Smooth muscle cell (in vitro differentiated cells): ENCODE measurements around the gene DOK5. TPM values are rescaled to one million over a fixed set of nuclear protein-coding genes. Genes with fewer than 3 reads are reported as not detected.

Experiments
- DNase-seq: peaks from one replicate; lab custom pipeline; 2025; ENCODE audit not compliant: unreplicated experiment; lab: John Stamatoyannopoulos, UW
- H2AFZ ChIP-seq: fragments of 200-600 bp; sonication (generic); 2 replicates; pipeline ENCODE4 v1.6.0; 2016; ENCODE audit warnings: antibody characterized with exemption, low read depth, mild to moderate bottlenecking
- H3F3A ChIP-seq: fragments of 200-600 bp; sonication (generic); 2 replicates; pipeline ENCODE4 v1.6.0; 2017; ENCODE audit warnings: antibody characterized with exemption, low read depth
- H3K27ac ChIP-seq: fragments of 200-600 bp; sonication (generic); 2 replicates; pipeline ENCODE4 v1.5.1; 2016; ENCODE audit warnings: low read depth, mild to moderate bottlenecking
- H3K27me3 ChIP-seq: fragments of 200-600 bp; sonication (generic); 2 replicates; pipeline ENCODE4 v1.6.1; 2016; ENCODE audit warnings: low read depth, mild to moderate bottlenecking
- H3K36me3 ChIP-seq: fragments of 200-600 bp; sonication (generic); 2 replicates; pipeline ENCODE4 v1.5.1; 2016; ENCODE audit warnings: low read depth
- H3K4me1 ChIP-seq: fragments of 200-600 bp; sonication (generic); 2 replicates; pipeline ENCODE4 v1.5.1; 2016; ENCODE audit warnings: low read depth
- H3K4me2 ChIP-seq: fragments of 200-600 bp; sonication (generic); 2 replicates; pipeline ENCODE4 v1.6.0; 2016; ENCODE audit warnings: mild to moderate bottlenecking
- H3K4me3 ChIP-seq: fragments of 200-600 bp; sonication (generic); 2 replicates; pipeline ENCODE4 v1.5.1; 2016; ENCODE audit warnings: mild to moderate bottlenecking
- H3K79me2 ChIP-seq: fragments of 200-600 bp; sonication (generic); 2 replicates; pipeline ENCODE4 v1.6.0; 2016; ENCODE audit warnings: low read depth, mild to moderate bottlenecking
- H3K9ac ChIP-seq: fragments of 200-600 bp; sonication (generic); 2 replicates; pipeline ENCODE4 v1.6.0; 2016; ENCODE audit warnings: low read depth
- H3K9me3 ChIP-seq: fragments of 200-600 bp; sonication (generic); replicated peaks from 2 replicates; pipeline ENCODE4 v1.5.1; 2016; ENCODE audit warnings: low read depth
- H4K20me1 ChIP-seq: fragments of 200-600 bp; sonication (generic); 2 replicates; pipeline ENCODE4 v1.6.0; 2016; ENCODE audit warnings: low read depth
- CTCF ChIP-seq: fragments of 200-600 bp; sonication (generic); IDR thresholded peaks from 2 replicates; pipeline ENCODE4 v1.5.1; 2017; ENCODE audit warnings: borderline replicate concordance, mild to moderate bottlenecking, antibody characterized with exemption; ENCODE audit not compliant: insufficient read depth, poor library complexity, severe bottlenecking
- WGBS: methylation state at CpG from one replicate; pipeline ENCODE4 v1.1.7; 2016; ENCODE audit warnings: low lambda C conversion rate; 5-methylcytosine and 5-hydroxymethylcytosine counted together
- polyA plus RNA-seq: library from polyadenylated mRNA; unstranded; fragments of >200 nt; fragmentation: Nextera tagmentation; extraction: Ambion mirVana; gene quantifications from 2 replicates; pipeline ENCODE4 v1.2.1, GENCODE V29; 2016
- total RNA-seq: library from RNA; depleted of rRNA; stranded (reverse); fragments of >200 nt; gene quantifications from 2 replicates; pipeline ENCODE4 v1.2.3, GENCODE V29; 2014

DOK5 gene
- total and polyA plus RNA-seq, 2 experiments from 2014 or later = 7.7 to 10.4 TPM

GRCh38 chr20:54596651-54597050 is 121.3 kb downstream of the DOK5 start:
- no peaks in the 10 kb centered on the region for H3K79me2 ChIP-seq
- H3K9me3 ChIP-seq = no peaks in the 10 kb centered on the region
- no peak for TF ChIP-seq CTCF
- H3K27ac ChIP-seq = no peak overlapping the region
- H2AFZ ChIP-seq = no peak overlapping the region
- H3F3A ChIP-seq = no peaks in the 10 kb centered on the region
- no peak overlapping the region for H3K4me3 ChIP-seq
- no peak for DNase-seq
- H3K4me1 ChIP-seq = no peaks in the 10 kb centered on the region
- H4K20me1 ChIP-seq = no peaks in the 10 kb centered on the region
- no peak overlapping the region for H3K9ac ChIP-seq
- no peaks in the 10 kb centered on the region for H3K27me3 ChIP-seq
- H3K4me2 ChIP-seq = no peak overlapping the region
- no peaks in the 10 kb centered on the region for H3K36me3 ChIP-seq

- no peaks in the 10 kb centered on the region for H3K9me3 ChIP-seq
- WGBS = 95% methylated on average over 5 of the region's 5 CpGs
- H2AFZ ChIP-seq = no peak overlapping the region
- no peak overlapping the region for H3K4me3 ChIP-seq
- no peaks in the 10 kb centered on the region for H3K79me2 ChIP-seq
- no peak for DNase-seq
- no peaks in the 10 kb centered on the region for H4K20me1 ChIP-seq
- H3F3A ChIP-seq = no peaks in the 10 kb centered on the region
- H3K9ac ChIP-seq = no peak overlapping the region
- H3K4me1 ChIP-seq = no peaks in the 10 kb centered on the region
- H3K4me2 ChIP-seq = no peak overlapping the region
- H3K27ac ChIP-seq = no peak overlapping the region
- TF ChIP-seq CTCF = no peak
- no peaks in the 10 kb centered on the region for H3K36me3 ChIP-seq
- no peaks in the 10 kb centered on the region for H3K27me3 ChIP-seq
Observed at GRCh38 chr20:54598352-54598751, 123.0 kb downstream of the DOK5 start.

GRCh38 chr20:54600634-54601033 is 125.2 kb downstream of the DOK5 start:
- 87% methylated on average over 3 of the region's 3 CpGs for WGBS
- Histone ChIP-seq H3K4me2 (no peak overlapping the region), H3K27me3 (no peaks in the 10 kb centered on the region), H3K4me3 (no peak overlapping the region), H3K79me2 (no peaks in the 10 kb centered on the region), H3K9ac (no peak overlapping the region), H4K20me1 (no peaks in the 10 kb centered on the region), H3F3A (no peaks in the 10 kb centered on the region), H3K4me1 (no peaks in the 10 kb centered on the region), H2AFZ (no peak overlapping the region), H3K9me3 (no peaks in the 10 kb centered on the region), H3K27ac (no peak overlapping the region), H3K36me3 (no peaks in the 10 kb centered on the region)
- no peak for TF ChIP-seq CTCF
- DNase-seq = no peak

GRCh38 chr20:54601831-54602515 is 126.6 kb downstream of the DOK5 start:
- no peak for TF ChIP-seq CTCF
- Histone ChIP-seq H3K27ac (no peak overlapping the region), H3K9me3 (no peaks in the 10 kb centered on the region), H3K9ac (no peak overlapping the region), H3K27me3 (no peaks in the 10 kb centered on the region), H3K4me1 (no peaks in the 10 kb centered on the region), H4K20me1 (no peaks in the 10 kb centered on the region), H3K4me3 (no peak overlapping the region), H2AFZ (no peak overlapping the region), H3K79me2 (no peaks in the 10 kb centered on the region), H3K36me3 (no peaks in the 10 kb centered on the region), H3F3A (no peaks in the 10 kb centered on the region), H3K4me2 (no peak overlapping the region)
- 74% methylated on average over 10 of the region's 10 CpGs for WGBS
- DNase-seq = no peak
